GM19351 (cell line): ENCODE data around the gene SLC27A1.
A peak's percentile ranks its signal among the peaks of the same experiment; 100 is the strongest.
"Not testable (repeated sequence)": the region's sequence is repeated elsewhere in the genome, so short reads cannot be mapped to it uniquely, and the experiment has no call there.

Source experiments
- ATAC-seq: cut with Tn5 transposase; IDR thresholded peaks from one replicate; pipeline ENCODE4 v1.9.1; 2021; ENCODE audit warnings: mild to moderate bottlenecking, moderate library complexity; ENCODE audit not compliant: unreplicated experiment

The SLC27A1 gene

GRCh38 chr19:17484520-17485185 lies 14.3 kb downstream of the SLC27A1 start:
- ATAC-seq, result no peak

GRCh38 chr19:17486545-17487240 lies 16.4 kb downstream of the SLC27A1 start:
- ATAC-seq, result no peak

GRCh38 chr19:17487284-17488121 lies 17.2 kb downstream of the SLC27A1 start:
- no peak for ATAC-seq

- peak; percentile 67 for ATAC-seq
Measured at GRCh38 chr19:17488593-17489391, 18.5 kb downstream of the SLC27A1 start.

- ATAC-seq, result no peak
Measured at GRCh38 chr19:17489392-17490030, 19.2 kb downstream of the SLC27A1 start.

- no peak for ATAC-seq
Measured at GRCh38 chr19:17490411-17490810, 20.1 kb downstream of the SLC27A1 start.

GRCh38 chr19:17491287-17491686 lies 21.0 kb downstream of the SLC27A1 start:
- no peak for ATAC-seq

- ATAC-seq, result no peak
Measured at GRCh38 chr19:17495639-17496296, 25.4 kb downstream of the SLC27A1 start.

- peak; percentile 63 for ATAC-seq
Measured at GRCh38 chr19:17496337-17496997, 26.1 kb downstream of the SLC27A1 start.

- no peak for ATAC-seq
Measured at GRCh38 chr19:17497149-17497798, 26.9 kb downstream of the SLC27A1 start.

- not testable (repeated sequence) for ATAC-seq
Measured at GRCh38 chr19:17499025-17499424, 28.7 kb downstream of the SLC27A1 start.

- no peak for ATAC-seq
Measured at GRCh38 chr19:17499648-17500446, 29.5 kb downstream of the SLC27A1 start.

GRCh38 chr19:17500447-17501198 lies 30.3 kb downstream of the SLC27A1 start:
- no peak for ATAC-seq

GRCh38 chr19:17503240-17503639 lies 32.9 kb downstream of the SLC27A1 start:
- ATAC-seq, result no peak

GRCh38 chr19:17504030-17504429 lies 33.7 kb downstream of the SLC27A1 start:
- no peak for ATAC-seq

GRCh38 chr19:17504456-17504855 lies 34.1 kb downstream of the SLC27A1 start:
- ATAC-seq, result no peak

GRCh38 chr19:17505223-17505622 lies 34.9 kb downstream of the SLC27A1 start:
- ATAC-seq, result no peak
